ENCODE results near the gene PDCD4. TPM values are rescaled to one million over a fixed set of nuclear protein-coding genes. Genes with fewer than 3 reads are reported as not detected.

The PDCD4 gene
- total and polyA plus RNA-seq, 10 of the 15 experiments (the other 5 are each of a cell fraction or from before 2014, with no cell fraction given), result 101 to 372 (median 171) TPM

- TF ChIP-seq FOS (IDR thresholded peaks at IDR 0.05; ENCODE audit: borderline replicate concordance, extremely low read depth, insufficient read length), result no peak
- no peak for TF ChIP-seq POLR2AphosphoS2 (IDR thresholded peaks at IDR 0.05; ENCODE audit: low read depth, low read length)
- no peak for TF ChIP-seq EZH2 (IDR thresholded peaks at IDR 0.05; ENCODE audit: borderline replicate concordance, control insufficient read depth, low read depth, low read length)
- TF ChIP-seq IRF5 (IDR thresholded peaks at IDR 0.05; ENCODE audit: borderline replicate concordance), result no peak
- no peak for TF ChIP-seq CEBPZ (IDR thresholded peaks at IDR 0.05; ENCODE audit: low read depth, low read length)
- no peak for TF ChIP-seq ESRRA (IDR thresholded peaks at IDR 0.05; ENCODE audit: low read length)
- no peak for TF ChIP-seq ZNF217 (IDR thresholded peaks at IDR 0.05)
- TF ChIP-seq CBFB (IDR thresholded peaks at IDR 0.05; ENCODE audit: low read depth), result no peak
- TF ChIP-seq MYB (IDR thresholded peaks at IDR 0.05; ENCODE audit: borderline replicate concordance, low read depth, low read length), result no peak
- TF ChIP-seq SUZ12 (IDR thresholded peaks at IDR 0.05; ENCODE audit: unreplicated experiment), result no peak
- TF ChIP-seq KAT2A (conservative IDR thresholded peaks at IDR 0.05; ENCODE audit: control insufficient read depth, low read depth, low read length), result no peak
These were observed 74.8 kb downstream of the PDCD4 start (continued) for GRCh38 chr10:110946496-110946895.

Data from GM12878 (cell line).